GM19043 (cell line): Measurements from ENCODE around the gene RTEL1.
"Not testable (repeated sequence)": the region's sequence is repeated elsewhere in the genome, so short reads cannot be mapped to it uniquely, and the experiment has no call there.

Experiments
- ATAC-seq: cut with Tn5 transposase; IDR thresholded peaks from one replicate; pipeline ENCODE4 v1.9.1; 2021; ENCODE audit warnings: low read depth; ENCODE audit not compliant: unreplicated experiment

RTEL1 gene

GRCh38 chr20:63709149-63709527, 51.0 kb downstream of the RTEL1 start:
- ATAC-seq = no peak

DNA sequence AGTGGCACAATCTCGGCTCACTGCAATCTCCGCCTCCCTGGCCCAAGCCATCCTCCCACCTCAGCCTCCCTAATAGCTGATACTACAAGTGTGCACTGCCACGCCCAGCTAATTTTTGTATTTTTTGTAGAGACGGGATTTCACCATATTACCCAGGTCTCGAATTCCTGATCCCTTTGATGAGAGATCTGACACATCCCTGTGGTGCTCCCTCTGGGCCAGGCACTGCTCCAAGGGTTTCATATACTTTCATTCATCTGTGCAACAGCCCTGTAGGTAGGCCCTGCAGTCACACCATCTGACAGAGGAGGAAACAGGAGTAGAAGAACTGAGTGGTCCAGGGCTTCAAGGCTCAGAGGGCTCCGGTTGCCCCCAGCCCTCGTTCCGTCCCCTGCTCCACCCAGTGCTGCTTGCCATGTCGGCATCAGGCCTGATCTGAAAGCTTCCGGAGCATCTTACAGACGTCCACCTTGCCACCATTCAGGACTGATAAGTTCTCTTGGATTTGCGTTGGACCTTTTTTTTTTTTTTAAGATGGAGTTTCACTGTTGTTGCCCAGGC, 53.1 kb downstream of the RTEL1 start:
- no peak for ATAC-seq

GRCh38 chr20:63712191-63712590, 54.1 kb downstream of the RTEL1 start:
- no peak for ATAC-seq

DNA sequence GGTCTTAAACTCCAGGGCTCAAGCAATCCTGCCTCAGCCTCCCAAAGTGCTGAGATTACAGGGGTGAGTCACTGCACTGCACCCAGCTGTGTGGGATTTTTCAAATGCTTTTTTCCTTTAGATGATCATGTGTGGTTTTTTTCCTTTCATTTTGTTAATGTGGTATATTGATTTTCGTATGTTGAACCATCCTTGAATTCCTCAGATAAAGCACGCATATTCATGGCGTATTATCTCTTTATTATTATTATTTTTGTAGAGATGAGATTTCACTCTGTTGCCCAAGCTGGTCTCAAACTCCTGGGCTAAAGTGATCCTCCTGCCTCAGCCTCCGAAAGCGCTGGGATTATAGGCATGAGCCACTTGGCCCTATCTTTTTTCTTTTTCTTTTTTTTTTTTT, 56.7 kb downstream of the RTEL1 start:
- no peak for ATAC-seq

GRCh38 chr20:63718996-63719395, 60.9 kb downstream of the RTEL1 start:
- ATAC-seq = no peak

- ATAC-seq = not testable (repeated sequence)
Measured at GRCh38 chr20:63722967-63723622, 65.0 kb downstream of the RTEL1 start.

DNA sequence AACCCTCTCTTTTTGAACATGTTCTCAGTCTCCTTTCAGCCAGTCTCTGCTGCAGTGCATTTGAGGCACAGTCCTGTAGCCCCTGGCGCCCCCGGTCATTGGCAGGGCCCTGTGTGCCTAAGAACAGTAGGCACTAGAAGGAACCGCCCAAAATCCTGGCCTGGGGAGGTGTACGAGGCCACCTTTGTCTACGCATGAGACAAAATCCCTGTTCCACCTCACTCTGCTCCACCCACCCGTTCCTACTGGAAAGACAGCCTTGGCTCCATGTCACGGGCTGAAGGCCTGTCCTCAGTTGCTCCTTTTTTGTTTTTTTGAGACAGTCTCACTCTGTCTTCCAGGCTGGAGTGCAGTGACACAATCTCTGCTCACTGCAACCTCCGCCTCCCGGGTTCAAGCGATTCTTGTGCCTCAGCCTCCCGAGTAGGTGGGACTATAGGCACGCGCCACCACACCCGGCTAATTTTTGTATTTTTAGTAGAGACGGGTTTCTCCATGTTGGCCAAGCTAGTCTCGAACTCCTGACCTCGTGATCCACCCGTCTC, 72.1 kb downstream of the RTEL1 start:
- not testable (repeated sequence) for ATAC-seq

GRCh38 chr20:63731410-63731809, 73.3 kb downstream of the RTEL1 start:
- no peak for ATAC-seq

DNA sequence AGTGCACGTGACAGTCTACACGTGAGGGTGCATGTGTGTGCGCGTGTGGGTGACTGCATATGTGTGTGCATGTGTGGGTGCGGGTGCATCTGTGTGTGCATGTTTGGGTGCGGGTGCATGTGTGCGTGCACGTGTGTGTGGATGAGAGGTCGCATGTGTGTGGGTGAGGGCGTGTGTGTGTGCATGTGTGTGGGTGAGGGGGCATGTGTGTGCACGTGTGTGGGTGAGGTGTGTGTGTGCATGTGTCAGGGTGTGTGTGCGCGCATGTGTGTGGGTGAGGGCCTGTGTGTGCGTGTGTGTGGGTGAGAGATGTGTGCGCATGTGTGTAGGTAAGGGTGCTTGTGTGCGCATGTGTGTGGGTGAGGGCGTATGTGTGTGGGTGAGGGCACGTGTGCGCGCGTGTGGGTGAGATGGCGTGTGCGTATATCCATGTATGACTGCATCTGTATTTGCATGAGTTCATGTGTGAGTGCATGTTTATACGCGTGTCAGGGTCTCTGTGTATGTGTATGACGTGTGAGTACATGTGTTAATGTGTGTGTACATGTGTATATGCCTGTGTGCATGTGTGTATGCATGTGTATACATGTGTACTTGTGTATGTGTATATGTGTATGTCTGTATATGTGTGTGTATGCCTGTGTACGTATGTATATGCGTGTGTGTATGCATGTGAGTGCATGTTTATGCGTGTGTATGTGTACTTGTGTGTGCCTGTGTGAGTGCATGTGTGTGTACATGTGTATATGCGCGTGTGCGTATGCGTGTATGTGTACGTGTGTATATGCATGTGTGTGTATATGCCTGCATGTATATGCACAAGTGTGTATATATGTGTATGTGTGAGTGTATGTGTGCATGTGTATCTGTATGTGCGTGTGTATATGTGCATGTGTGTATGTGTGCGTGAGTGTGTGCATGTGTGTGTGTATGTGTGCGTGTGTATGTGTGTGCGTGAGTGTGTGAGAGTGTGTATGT, 74.3 kb downstream of the RTEL1 start:
- ATAC-seq = no peak

- ATAC-seq = no peak
Measured at GRCh38 chr20:63733117-63733516, 75.0 kb downstream of the RTEL1 start.

DNA sequence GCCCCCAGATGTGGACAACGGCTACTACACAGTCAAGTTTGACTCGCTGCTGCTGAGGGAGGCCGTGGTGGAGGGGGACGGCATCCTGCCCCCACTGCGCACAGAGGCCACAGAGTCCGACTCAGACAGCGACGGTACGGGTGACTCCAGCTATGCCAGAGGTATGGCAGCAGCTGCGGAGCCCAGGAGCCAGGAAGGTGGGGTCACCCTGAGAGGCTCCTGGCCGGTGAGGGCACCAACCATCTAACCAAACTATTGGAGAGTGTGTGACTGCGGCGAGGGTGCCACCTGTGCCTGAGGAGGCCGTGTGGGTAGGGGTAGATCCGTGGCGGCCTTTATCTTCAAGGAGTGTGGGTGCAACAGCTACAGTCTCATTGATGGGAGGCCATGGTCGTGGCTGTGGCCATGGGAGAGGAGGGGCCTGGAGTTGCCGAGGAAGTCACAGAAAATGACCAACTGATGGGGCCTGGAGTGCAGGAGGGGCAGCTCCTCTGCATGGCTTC, 75.5 kb downstream of the RTEL1 start:
- ATAC-seq = no peak

DNA sequence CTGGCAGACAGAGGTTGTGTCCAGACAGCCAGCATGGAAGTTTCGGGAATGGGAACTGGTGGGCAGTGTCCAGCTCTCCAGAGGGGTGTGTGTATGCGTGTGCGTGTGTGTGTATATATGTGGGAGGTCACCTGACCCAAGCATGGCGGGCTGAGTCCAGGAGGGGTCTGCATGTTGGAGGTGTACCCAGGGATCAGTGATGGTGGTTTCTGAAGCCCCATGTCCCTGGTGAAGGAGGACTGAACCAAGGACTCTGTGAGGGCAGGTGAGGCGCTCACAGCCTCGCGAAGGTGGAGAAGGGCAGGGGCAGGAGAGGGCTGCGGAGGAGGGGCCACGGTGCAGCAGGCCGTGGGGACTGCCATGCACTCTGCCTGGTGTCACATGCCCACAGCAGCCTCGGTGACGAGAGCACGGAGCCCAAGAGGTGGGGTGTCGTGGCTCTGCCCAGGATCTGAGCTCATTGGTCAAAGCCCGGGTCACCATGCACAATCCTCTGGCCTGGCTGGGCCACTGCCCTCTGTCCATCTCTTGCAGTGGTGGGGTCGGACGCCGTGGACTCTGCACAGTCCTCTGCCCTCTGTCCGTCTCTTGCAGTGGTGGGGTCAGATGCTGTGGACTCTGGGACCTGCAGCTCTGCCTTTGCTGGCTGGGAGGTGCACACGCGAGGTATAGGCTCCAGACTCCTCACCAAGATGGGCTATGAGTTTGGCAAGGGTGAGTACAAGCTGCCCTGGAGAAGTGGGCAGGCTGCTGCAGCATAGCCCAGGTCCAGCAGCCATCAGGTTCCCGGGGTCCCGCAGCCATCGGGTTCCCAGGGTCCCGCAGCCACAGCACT, 76.2 kb downstream of the RTEL1 start:
- no peak for ATAC-seq

GRCh38 chr20:63734946-63735858, 77.1 kb downstream of the RTEL1 start:
- ATAC-seq = no peak

DNA sequence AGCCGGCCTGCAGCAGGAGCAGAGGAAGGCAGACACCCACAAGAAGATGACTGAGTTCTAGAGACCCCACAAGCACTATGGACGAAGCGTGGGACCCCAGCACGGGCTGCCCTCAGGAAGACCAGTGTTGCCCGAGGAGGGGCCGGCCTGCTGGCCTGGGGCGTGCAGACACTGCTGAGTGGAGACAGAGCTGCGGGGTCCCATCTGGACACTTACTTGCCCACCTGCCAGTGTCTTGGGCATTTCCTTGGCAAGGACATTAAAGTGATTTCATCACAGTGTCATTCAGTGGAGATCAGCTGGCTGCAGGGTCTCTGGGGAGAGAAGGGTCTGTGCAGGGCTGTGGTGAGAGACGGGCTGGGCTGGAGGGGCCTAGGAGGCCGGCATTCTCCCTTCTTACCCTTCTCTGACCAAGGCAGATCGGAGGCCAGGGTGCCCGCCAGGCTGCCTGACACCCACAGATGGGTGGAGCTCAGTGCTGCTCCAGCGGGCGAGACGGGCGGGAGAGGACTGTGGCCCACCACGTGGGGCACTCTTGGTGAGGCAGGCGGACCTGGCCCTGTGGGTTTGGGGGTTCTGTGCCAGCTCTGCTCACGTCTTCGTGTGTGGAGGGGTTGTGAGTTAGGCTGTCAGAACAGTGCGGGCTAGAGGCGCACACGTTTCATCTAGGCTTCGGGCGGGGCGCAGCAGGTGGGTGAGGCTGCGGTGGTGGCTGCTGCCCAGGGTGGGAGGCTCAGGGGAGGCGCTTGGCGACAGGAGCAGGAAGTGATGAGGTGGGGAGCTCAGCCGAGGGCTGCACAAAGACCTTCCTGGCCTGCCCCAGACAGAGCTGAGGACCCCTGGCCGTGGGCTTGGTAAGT, 78.0 kb downstream of the RTEL1 start, which contains the start of gene LIME1:
Gene LIME1, plus strand, starts transcription at position 806 of the 860 bp plus-strand sequence. CDS start 886 bp downstream, outside the sequence.
- ATAC-seq = no peak

GRCh38 chr20:63736893-63737694, 79.0 kb downstream of the RTEL1 start:
- ATAC-seq = no peak

GRCh38 chr20:63737695-63737944, 79.5 kb downstream of the RTEL1 start:
- ATAC-seq = no peak

DNA sequence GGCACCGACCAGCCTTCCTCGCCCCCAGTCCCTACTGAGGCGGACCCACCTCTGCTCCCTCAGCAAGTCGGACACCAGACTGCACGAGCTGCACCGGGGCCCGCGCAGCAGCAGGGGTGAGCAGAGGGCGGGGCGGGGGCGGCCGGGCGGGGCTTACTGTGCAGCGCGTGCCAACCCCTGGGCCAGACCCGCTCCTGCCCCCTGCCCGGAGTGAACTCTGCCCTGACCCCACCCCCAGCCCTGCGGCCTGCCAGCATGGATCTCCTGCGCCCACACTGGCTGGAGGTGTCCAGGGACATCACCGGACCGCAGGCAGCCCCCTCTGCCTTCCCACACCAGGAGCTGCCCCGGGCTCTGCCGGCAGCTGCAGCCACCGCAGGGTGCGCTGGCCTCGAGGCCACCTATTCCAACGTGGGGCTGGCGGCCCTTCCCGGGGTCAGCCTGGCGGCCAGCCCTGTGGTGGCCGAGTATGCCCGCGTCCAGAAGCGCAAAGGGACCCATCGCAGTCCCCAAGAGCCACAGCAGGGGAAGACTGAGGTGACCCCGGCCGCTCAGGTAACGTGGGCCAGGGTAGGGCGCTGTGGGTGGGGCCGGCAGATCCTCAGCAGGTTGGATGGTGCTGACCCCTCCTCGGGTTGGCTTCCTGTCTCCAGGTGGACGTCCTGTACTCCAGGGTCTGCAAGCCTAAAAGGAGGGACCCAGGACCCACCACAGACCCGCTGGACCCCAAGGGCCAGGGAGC, 80.0 kb downstream of the RTEL1 start:
- ATAC-seq = no peak
